ENCODE measurements around the gene ADD1.

Gene ADD1

DNA sequence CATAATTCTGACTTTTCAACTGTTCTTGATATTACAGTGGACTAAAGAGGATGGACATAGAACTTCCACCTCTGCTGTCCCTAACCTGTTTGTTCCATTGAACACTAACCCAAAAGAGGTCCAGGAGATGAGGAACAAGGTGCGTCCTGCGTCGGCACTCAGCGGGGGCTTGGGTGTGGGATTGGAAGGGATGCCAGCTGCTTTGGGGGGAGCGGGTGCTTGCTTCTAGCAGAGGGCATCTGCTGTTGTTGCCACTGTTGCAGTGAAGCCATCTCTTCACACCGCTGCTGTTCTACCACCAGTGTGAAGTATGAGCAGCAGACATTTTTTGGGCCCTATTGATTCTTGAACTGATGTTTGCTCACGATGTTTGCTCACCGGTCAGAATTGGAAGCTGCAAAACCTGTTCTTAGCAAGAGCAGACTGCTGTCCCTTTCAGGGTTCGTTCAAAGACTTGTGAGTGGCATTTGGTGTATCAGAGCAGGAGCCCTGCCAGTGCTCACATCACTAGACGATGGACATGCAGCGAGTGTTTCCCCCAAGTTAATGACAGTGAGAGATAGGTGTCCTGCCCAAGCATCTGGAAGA lies 64.2 kb downstream of the ADD1 start:
- ChIA-PET CTCF (no interaction called here), POLR2A (ENCODE audit: low non-redundant PET) (no interaction called here)
- no peak overlapping the region for H3K27ac ChIP-seq
- DNase-seq (ENCODE audit: low spot score): no peak
- TF ChIP-seq, protein P1, sequence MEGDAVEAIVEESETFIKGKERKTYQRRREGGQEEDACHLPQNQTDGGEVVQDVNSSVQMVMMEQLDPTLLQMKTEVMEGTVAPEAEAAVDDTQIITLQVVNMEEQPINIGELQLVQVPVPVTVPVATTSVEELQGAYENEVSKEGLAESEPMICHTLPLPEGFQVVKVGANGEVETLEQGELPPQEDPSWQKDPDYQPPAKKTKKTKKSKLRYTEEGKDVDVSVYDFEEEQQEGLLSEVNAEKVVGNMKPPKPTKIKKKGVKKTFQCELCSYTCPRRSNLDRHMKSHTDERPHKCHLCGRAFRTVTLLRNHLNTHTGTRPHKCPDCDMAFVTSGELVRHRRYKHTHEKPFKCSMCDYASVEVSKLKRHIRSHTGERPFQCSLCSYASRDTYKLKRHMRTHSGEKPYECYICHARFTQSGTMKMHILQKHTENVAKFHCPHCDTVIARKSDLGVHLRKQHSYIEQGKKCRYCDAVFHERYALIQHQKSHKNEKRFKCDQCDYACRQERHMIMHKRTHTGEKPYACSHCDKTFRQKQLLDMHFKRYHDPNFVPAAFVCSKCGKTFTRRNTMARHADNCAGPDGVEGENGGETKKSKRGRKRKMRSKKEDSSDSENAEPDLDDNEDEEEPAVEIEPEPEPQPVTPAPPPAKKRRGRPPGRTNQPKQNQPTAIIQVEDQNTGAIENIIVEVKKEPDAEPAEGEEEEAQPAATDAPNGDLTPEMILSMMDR (conservative IDR thresholded peaks at IDR 0.05; ENCODE audit: low read depth): no peak

DNA sequence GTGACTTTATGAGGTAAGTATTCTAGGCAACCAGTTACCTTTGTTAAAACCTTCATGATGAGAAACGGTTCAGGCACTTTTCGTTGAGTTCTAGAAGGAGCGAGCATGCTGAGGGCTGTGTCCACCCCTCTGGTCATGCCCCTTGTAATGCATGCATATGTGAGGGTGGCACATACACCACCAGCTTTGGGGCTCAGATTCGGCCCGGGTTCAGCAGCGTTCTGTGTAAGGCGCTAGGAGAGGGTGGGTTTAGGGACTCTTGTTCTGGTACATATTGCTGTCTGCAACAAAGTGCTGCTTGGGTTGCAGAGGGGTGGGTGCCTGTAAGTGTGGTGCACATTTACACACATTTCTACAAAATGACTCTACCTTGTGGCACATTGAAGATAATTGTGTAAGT lies 65.0 kb downstream of the ADD1 start:
- CTCF ChIA-PET: no interaction called here

DNA sequence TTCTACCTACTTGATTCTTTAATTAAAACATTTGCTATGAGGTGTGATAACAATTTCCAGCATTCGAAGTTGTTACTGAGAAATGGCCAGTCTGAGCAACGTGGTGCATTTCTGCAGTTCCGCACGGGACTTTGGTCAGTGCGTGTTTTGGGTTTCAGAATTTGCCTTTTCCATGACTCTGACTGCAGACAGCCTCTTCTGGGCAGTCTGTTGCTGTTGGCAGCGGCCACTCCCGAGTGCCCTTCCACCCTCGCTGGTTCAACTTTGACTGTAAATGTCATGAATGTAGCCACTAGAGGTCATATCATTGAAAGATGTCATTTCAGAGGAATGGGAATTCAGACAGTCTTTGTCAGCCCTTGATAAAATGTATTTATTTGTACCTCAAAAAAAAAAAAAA lies 65.9 kb downstream of the ADD1 start:
- ChIA-PET CTCF (no interaction called here), POLR2A (ENCODE audit: low non-redundant PET) (no interaction called here)
- TF ChIP-seq, protein P1 (conservative IDR thresholded peaks at IDR 0.05; ENCODE audit: low read depth): no peak
- no peak overlapping the region for H3K27ac ChIP-seq
- DNase-seq (ENCODE audit: low spot score): no peak

More for the DNA sequence above, 65.0 kb downstream of the ADD1 start:
- no peak overlapping the region for H3K27ac ChIP-seq
- POLR2A ChIA-PET (ENCODE audit: low non-redundant PET): no interaction called here
- no peak for DNase-seq (ENCODE audit: low spot score)
- TF ChIP-seq, protein P1 (conservative IDR thresholded peaks at IDR 0.05; ENCODE audit: low read depth): no peak

DNA sequence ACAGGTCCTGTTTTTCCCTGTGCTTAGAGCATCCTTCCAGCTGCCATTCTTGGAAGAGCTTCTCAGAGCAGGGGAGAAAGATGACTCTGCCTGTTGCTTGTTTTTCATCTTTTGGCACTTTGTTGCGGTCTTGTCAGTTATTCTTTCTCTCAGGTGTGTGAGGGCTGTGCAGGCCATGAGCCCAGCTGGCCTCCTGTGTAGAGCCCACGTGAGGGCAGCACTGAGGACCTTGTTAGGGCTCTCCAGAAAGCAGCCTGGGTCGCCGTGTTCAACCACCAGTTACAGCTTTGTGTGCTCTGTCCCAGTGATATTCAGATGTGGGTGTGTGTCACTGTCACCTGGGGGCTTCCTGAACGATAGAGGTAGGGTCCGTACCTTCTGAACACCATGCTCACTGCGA lies 66.8 kb downstream of the ADD1 start:
- no peak overlapping the region for H3K27ac ChIP-seq
- ChIA-PET CTCF (no interaction called here), POLR2A (ENCODE audit: low non-redundant PET) (no interaction called here)
- TF ChIP-seq, protein P1 (conservative IDR thresholded peaks at IDR 0.05; ENCODE audit: low read depth): no peak
- no peak for DNase-seq (ENCODE audit: low spot score)

DNA sequence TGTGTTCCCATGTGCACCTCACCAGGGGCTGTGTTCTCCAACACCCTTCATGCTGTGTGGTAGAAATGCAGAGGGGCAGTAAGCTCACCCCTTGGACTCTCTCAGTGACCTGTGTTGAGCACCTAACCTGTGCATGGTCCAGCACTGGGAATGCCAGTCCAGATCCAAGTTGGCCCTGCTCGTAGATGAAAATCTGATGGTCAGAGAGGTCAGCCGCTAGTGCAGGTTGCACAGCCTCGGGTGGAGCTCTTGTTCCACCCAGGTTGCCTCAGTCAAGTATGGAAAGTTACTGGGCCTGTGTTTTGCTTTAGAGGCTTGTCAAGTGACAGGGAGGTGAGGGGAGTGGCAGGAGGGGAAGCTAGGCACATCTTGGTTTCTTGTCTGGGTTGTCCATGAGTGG lies 68.2 kb downstream of the ADD1 start:
- POLR2A ChIA-PET (ENCODE audit: low non-redundant PET): no interaction called here
- DNase-seq (ENCODE audit: low spot score): no peak
- TF ChIP-seq, protein P1 (conservative IDR thresholded peaks at IDR 0.05; ENCODE audit: low read depth): no peak
- CTCF ChIA-PET: no interaction called here
- no peak overlapping the region for H3K27ac ChIP-seq

DNA sequence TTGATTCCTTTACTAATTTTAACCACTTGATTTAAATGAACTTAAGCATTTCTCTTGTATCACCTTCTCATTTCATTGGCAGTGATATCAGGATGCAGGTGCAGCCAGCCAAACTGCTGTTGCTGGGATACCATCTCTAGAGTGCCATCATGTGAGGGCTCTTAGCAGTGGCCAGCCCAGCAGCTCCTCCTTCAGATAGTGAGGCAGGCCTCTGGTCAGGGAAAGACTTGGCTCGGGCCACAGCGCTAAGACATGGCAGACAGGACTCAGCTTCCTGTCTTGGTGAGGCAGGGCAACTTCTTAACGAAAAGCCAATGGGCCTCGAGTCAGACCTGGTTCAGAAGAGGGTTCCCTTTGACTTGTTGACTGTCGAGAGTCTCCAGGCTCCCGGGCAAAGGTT lies 69.5 kb downstream of the ADD1 start:
- CTCF ChIA-PET: no interaction called here
- no peak overlapping the region for H3K27ac ChIP-seq
- no peak for DNase-seq (ENCODE audit: low spot score)
- POLR2A ChIA-PET (ENCODE audit: low non-redundant PET): no interaction called here
- TF ChIP-seq, protein P1 (conservative IDR thresholded peaks at IDR 0.05; ENCODE audit: low read depth): no peak

Data from RWPE1 (cell line).